ENCODE measurements around the gene PRR14L.
A peak's percentile ranks its signal among the peaks of the same experiment; 100 is the strongest.

Gene PRR14L

DNA sequence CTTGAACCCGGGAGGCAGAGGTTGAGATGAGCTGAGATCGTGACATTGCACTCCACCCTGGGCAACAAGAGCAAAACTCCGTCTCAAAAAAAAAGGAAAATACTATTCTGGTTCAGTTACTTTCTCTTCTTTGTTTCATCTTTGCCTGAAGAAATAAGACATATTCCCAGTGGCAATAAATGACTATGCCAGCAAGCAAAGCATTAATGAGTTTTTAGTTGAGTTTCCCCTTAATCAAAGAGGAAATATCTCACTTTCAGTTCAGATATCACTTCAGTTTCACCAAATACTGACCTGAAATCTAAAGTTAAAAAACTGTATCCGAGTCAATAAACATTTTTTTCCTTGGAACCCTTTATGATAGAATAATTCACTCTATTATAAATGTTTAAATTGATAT, 98.3 kb downstream of the PRR14L start:
- H3K4me3 ChIP-seq (ENCODE audit: low read depth, low read length) = peak overlapping the region; percentile 37
- TF ChIP-seq, protein P1, sequence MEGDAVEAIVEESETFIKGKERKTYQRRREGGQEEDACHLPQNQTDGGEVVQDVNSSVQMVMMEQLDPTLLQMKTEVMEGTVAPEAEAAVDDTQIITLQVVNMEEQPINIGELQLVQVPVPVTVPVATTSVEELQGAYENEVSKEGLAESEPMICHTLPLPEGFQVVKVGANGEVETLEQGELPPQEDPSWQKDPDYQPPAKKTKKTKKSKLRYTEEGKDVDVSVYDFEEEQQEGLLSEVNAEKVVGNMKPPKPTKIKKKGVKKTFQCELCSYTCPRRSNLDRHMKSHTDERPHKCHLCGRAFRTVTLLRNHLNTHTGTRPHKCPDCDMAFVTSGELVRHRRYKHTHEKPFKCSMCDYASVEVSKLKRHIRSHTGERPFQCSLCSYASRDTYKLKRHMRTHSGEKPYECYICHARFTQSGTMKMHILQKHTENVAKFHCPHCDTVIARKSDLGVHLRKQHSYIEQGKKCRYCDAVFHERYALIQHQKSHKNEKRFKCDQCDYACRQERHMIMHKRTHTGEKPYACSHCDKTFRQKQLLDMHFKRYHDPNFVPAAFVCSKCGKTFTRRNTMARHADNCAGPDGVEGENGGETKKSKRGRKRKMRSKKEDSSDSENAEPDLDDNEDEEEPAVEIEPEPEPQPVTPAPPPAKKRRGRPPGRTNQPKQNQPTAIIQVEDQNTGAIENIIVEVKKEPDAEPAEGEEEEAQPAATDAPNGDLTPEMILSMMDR (IDR thresholded peaks at IDR 0.05; ENCODE audit: insufficient read depth, low read depth, low read length, missing control alignments) = no peak
- DNase-seq (ENCODE audit: low read depth) = peak; percentile 51

DNA sequence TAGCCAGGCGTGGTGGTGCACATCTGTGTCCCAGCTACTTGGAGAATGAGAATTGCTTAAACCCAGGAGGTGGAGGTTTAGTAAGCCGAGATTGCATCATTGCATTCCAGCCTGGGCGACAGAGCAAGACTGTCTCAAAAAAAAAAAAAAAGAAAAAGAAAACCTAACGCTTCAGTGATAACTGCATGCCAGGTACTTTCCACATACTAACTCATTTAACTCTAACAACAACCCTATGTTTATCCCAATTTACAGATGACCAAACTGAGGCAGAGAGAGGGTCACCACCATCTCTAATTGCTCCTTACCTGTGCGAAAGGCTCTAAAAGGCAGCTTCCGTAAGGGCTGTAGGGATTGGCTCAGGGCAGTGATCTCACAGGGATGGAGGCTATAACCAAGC, 99.5 kb downstream of the PRR14L start:
- DNase-seq (ENCODE audit: low read depth) = peak; percentile 61
- TF ChIP-seq, protein P1 (IDR thresholded peaks at IDR 0.05; ENCODE audit: insufficient read depth, low read depth, low read length, missing control alignments) = no peak

DNA sequence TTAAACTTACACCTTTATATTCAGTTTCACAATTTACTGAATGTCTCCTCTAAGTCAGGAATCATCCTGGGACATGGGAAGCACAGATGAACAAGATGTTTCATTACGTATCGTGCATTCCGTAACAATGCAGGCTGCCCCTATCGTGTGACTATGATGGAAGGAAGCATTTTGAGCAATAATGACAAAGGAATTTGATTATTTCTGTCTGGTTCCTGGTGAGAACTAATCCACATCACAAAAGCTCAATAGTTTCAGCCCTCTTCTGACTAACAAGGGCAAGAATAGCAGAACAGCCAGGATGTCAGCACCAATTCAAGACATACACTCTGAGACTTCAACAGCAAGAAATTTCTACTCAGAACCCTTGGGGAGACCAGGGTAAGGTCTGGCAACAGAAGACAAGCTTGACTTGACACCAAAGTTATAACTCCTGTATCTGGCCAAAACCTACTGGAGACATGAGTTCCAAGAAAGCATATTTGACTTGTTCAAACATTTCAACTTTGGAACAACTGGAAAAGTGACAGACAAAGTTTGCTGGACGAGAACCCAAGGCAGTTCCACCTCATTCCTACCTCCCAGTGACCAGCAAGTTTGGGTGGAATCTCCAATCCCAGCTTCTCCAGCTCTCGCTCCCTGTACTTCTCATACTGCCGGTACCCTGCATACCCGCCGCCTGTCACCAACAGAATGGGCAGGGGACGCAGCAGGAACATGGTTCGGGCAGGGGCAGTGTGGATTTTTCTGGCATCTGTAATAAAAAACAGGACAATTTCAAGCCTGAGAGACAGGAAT, 102.2 kb downstream of the PRR14L start:
- no peak for DNase-seq (ENCODE audit: low read depth)
- TF ChIP-seq, protein P1 (IDR thresholded peaks at IDR 0.05; ENCODE audit: insufficient read depth, low read depth, low read length, missing control alignments) = no peak
- H3K4me3 ChIP-seq (ENCODE audit: low read depth, low read length) = no peak overlapping the region

More for the DNA sequence above, 99.5 kb downstream of the PRR14L start:
- H3K4me3 ChIP-seq (ENCODE audit: low read depth, low read length) = no peak overlapping the region

DNA sequence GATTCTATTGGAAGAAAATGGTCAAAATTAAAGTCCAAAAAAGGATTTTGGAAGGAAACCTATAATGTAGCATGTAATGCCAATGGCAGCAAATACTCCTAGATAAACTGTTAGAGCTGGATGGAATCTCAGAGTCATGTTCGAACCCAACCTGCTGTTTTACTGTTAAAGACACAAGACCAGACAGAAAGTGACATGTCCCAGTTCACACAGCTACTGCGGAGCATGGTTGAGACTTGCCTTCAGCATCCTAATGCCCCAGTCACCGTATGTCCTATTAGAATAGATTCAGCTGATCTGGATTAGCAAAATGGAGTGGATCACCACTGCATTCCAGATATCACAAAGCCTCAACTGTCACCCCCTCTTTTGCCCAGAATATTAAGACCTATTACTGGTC, 102.9 kb downstream of the PRR14L start:
- no peak for DNase-seq (ENCODE audit: low read depth)
- TF ChIP-seq, protein P1 (IDR thresholded peaks at IDR 0.05; ENCODE audit: insufficient read depth, low read depth, low read length, missing control alignments) = no peak
- H3K4me3 ChIP-seq (ENCODE audit: low read depth, low read length) = no peak overlapping the region

DNA sequence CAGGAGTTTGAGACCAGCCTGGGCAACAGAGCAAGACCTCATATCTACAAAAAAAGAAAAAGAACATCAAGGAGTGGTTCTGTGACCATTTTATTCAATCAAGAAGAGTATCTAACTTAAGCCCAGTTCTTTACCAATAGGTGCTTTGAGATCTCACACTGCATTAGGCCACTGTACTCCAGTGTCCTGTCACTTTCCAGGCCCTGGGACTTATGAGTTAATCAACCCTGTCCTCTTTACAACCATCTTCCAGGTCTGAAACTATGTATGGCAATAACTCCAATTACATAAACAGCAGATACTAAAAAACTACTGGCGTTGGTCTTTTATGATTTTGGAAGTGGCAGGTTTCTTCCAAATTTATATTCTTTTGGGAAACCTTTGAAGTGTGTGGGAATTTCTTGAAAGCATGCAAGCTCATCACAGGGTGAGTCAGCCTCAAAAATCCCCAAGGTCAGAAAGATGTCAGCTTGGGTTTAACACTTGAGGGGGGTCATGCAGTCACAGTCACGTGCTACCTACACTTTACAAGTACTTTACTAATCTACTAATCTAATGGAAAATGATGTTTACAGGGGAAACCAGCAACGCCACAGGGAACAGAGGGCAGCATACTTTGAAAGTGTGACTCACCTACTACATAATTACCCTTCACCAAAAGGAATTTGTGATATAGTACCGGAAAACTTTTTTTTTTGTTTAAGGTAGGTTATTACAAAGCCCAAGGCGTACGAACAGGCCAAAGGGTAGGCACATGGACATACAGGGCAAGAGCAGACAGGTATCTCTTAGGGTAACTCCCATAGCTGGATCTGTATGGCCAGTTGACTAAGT, 103.5 kb downstream of the PRR14L start:
- peak; percentile 79 for DNase-seq (ENCODE audit: low read depth)
- H3K4me3 ChIP-seq (ENCODE audit: low read depth, low read length) = no peak overlapping the region
- TF ChIP-seq, protein P1 (IDR thresholded peaks at IDR 0.05; ENCODE audit: insufficient read depth, low read depth, low read length, missing control alignments) = no peak

DNA sequence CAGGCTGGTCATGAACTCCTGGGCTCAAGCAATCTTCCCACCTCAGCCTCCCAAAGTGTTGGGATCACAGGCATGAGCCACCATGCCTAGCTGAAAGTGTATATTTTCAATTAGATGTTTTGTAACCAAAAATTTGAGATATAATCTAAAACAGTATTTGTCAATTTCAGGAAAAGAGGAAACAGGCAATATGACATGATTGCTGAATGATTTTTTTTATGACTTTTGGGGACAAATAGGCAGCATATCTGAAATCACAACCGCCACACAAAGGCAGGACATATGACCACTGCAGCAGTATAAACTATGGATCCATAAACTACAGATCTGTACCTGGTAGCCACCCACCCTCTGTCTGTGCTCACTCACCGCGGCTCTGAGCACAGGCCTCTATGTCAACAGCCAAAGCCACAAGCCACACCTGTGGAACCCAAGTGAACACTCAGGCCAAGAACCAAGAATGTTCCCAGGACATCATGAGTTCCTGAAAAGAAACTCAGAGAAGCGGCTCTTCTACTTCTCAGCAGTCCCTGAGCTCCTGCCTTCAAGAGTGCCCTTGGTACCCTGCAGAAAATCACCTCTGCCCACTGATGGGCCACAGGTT, 110.4 kb downstream of the PRR14L start:
- TF ChIP-seq, protein P1 (IDR thresholded peaks at IDR 0.05; ENCODE audit: insufficient read depth, low read depth, low read length, missing control alignments) = no peak
- peak overlapping the region; percentile 74 for H3K4me3 ChIP-seq (ENCODE audit: low read depth, low read length)
- peak; percentile 61 for DNase-seq (ENCODE audit: low read depth)
